WI38 (cell line): ENCODE data around the gene DOCK10.

ENCODE experiments used
- H3K4me3 ChIP-seq: 2 replicates; pipeline ENCODE4 v1.5.1; 2011; ENCODE audit warnings: low read depth, mild to moderate bottlenecking, control low read depth, low read length
- CTCF ChIP-seq: IDR thresholded peaks from 2 replicates; pipeline ENCODE4 v1.5.1; 2012; ENCODE audit warnings: low read depth, mild to moderate bottlenecking, control low read depth, low read length

Gene DOCK10

DNA sequence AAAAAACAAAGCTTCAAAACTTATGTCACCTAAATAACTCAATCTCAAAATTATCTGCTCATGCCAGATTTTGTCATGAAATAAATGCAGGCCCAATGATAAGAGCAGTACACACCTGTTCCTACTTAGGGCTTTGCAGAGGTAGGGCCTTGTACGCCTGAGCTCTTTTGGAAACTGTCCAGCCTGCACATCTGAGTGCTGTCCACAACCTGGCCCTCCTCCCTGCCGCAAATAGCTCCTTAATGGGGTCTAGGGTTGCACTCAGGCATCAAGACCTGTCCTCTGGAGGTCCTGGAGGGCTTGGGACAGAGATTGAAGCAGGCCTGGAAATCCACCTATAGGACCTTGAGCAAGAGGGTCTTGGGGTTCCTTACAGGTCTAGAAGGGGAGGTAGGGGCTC lies 210.7 kb downstream of the DOCK10 start:
- H3K4me3 ChIP-seq = no peak overlapping the region
- no peak for TF ChIP-seq CTCF

DNA sequence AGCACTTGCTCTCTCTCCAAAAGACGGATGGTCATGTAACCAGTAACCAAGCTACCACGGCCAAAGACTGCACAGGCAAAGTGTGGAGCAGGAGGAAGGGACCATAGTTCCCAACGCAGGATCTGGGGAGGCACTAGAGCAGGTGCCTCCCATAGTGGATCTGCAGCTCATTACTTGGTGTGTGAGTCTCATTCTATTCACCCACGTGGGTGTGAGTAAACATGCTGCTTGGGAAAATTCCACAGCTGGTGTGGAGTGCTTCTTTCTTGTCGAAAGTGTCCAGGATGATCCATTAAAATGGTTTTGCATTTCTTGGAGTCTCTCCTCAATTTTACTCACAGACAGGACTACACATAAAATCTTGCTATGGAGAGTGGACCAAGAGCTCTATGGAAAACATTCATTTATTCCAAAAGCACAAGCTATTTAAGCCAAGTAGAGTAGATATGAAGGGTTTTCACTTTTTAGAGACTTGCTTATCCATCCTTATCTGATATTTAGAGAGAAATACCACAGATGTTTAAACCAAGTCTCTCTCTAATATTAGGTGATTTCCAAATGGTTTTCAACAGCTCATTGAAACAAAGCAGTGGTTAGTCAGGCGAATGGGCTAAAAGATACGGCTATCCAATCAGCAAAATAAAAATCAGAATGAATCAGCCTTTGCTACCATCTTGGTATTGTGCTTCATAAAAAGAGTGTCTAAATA lies 221.8 kb downstream of the DOCK10 start:
- H3K4me3 ChIP-seq = no peak overlapping the region
- no peak for TF ChIP-seq CTCF

DNA sequence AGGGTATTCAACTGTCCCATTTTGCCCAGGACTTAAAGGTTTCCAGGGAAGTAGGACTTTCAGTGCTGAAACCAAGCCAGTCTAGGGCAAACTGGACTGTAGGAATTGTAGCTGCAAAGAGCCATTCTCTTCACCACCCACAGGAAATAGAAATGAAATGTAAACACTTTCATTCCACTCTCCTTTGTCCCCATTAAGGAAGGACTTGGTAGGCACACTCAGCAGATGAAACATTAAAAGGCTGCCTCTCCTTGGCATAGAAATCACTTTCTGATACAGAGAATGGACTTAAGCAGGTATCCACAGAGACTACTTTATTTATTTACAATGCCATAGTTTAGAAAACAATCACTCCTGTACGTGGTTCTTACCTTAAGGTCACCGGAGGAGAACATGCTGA lies 223.2 kb downstream of the DOCK10 start:
- TF ChIP-seq CTCF = no peak

DNA sequence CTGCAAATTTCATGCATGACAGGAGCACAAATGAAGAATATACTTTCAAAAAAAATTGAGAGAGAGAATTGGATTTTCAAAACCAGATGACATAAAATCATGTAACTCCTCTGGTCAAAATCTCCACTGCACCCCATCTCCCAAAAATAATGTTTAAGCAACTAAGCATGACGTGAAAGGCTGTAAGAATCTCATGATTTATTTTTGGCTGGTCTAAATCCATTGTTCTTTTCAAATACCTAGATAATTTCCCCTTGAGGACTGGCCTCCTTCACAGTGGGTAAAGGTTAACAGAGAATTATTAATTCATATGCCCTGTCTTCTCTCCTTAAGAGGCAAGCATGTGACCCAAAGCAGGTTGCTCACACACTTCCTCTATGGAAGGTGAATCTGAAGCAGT lies 224.6 kb downstream of the DOCK10 start:
- TF ChIP-seq CTCF = no peak
- no peak overlapping the region for H3K4me3 ChIP-seq

More for the DNA sequence above, 223.2 kb downstream of the DOCK10 start:
- H3K4me3 ChIP-seq = no peak overlapping the region

DNA sequence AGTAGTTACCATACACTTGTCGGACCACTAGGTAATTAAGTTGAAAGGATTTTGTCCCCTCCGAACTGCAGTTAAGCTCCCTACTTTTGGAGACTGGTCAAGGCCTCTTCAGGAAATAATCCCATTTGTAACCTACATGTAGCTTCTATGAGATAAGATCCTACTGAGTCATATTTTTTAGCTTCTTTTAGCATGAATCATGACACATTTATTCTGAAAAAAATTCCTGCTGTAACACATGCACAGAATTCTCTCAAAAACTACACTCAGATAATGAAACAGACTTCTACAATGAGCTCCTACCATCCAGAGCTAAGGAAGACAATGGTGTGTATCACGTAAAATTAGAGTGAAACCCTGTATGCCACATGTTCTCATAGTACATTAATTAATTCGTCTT lies 225.5 kb downstream of the DOCK10 start:
- TF ChIP-seq CTCF = no peak

DNA sequence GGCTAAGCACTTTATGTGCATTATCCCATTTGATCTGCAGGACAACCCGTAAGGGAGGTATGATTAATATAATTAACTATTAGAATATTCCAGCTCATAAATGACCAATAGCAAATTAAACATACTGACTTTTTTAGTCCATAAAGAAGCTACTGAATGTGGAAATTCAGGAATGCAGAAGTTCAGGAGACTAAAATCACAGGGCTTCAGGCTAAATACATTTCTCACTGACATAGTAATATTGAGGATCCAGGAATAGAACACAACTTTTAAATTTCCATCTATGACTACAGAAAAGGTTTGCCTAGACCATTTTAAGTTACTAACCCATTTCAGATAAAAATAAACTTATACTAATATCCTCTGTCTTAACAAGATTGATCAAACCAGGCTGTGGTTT lies 228.7 kb downstream of the DOCK10 start:
- no peak for TF ChIP-seq CTCF
- no peak overlapping the region for H3K4me3 ChIP-seq

More for the DNA sequence above, 225.5 kb downstream of the DOCK10 start:
- H3K4me3 ChIP-seq = no peak overlapping the region

GRCh38 chr2:224807153-224807964 lies 234.9 kb downstream of the DOCK10 start:
- no peak overlapping the region for H3K4me3 ChIP-seq
- TF ChIP-seq CTCF = no peak
